ENCODE results near the gene CXXC1.

CXXC1 gene

DNA sequence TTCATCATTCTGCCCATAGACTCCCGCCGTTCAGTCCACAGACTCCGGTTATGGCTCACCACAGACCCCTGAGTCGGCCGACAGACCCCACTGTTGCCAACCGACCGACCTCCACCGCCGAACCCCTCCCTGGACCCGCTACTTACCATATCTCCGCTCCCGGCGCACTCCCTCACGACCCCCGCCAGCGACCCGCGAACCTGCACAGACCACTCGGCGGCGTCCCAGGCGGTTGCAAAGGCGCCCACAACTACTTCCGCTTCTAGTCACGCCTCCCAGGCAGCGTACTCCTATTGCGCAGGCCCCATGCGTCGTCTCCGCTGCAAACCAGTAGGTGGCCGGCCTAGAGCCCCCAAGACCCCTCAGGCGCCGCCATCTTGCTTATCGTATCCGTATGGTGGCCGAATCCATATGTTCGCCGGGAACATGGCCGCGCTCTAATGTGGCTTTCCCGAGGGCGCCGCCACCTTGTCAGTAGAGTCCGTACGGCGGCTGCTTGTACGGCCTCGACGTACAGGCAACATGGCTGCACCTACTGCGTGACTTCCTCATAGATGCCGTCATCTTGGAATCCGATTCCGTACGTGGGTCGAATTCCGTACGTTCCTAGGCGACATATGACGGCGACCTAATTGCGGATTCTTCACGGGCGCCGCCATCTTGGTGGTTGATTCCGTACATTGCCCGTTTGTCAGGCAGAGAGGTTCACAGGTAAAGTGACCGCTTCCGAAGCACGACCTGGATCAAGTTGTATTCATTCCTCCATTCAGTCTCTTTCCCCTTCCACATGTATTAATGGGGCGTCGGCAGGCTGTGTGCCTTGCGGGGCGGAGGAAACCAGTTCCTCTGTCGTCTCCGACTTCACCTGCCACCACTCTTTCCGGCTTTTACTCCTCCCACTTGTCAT lies at the start of gene CXXC1:
Gene CXXC1, minus strand, starts transcription at position 252 of the 907 bp plus-strand sequence. Its CDS starts 103 bp downstream, at position 149.
- Histone ChIP-seq H3K36me3 (ENCODE audit: insufficient read depth, low read length) (peaks cover 17% of the 10 kb centered on the region), H3K27me3 (ENCODE audit: control insufficient read depth in 1 of 2, insufficient read depth in 2 of 2, low read length in 2 of 2) (no peaks in the 10 kb centered on the region), H3K9me3 (ENCODE audit: low read length) (no peaks in the 10 kb centered on the region), H3K4me1 (ENCODE audit: insufficient read depth, low read length) (no peaks in the 10 kb centered on the region), H3K4me3 (ENCODE audit: low read depth in 1 of 2, low read length in 2 of 2) (peak within 1 kb of the TSS; percentile 58 to 90), H3K9ac (ENCODE audit: low read length) (peak within 1 kb of the TSS; percentile 75), H3K27ac (ENCODE audit: low read depth, low read length) (peak within 1 kb of the TSS; percentile 77)

DNA sequence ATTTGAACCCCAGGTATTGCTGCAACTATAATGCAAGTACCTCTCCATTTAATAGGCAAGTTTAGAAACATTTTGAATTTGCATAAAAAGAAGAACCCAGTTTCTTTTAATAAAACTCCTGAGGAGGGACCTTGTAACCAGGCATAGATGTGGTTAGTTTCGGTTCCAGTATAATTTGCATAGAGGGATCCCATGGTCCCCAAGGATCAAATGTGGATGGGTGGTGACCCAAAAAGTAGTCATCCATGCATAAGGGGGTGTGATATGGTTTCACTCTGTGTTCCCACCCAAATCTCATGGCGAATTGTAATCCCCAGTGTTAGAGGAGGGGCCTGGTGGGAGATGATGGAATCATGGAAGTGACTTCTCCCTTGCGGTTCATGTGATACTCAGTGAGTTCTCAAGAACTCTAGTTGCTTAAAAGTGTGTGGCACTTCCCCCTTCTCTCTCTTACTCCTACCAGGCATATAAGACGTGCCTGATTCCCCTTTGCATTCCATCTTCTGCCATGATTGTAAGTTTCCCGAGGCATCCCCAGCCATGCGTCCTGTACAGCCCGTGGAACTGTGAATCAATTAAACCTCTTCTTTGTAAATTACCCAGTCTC lies 47.2 kb upstream of the CXXC1 start:
- Histone ChIP-seq H3K4me1 (ENCODE audit: insufficient read depth, low read length) (no peaks in the 10 kb centered on the region), H3K36me3 (ENCODE audit: insufficient read depth, low read length) (no peaks in the 10 kb centered on the region), H3K9me3 (ENCODE audit: low read length) (no peaks in the 10 kb centered on the region), H3K9ac (ENCODE audit: low read length) (no peak overlapping the region), H3K27me3 (ENCODE audit: control insufficient read depth in 1 of 2, insufficient read depth in 2 of 2, low read length in 2 of 2) (no peaks in the 10 kb centered on the region), H3K4me3 (ENCODE audit: low read depth in 1 of 2, low read length in 2 of 2) (no peak overlapping the region), H3K27ac (ENCODE audit: low read depth, low read length) (no peak overlapping the region)

DNA sequence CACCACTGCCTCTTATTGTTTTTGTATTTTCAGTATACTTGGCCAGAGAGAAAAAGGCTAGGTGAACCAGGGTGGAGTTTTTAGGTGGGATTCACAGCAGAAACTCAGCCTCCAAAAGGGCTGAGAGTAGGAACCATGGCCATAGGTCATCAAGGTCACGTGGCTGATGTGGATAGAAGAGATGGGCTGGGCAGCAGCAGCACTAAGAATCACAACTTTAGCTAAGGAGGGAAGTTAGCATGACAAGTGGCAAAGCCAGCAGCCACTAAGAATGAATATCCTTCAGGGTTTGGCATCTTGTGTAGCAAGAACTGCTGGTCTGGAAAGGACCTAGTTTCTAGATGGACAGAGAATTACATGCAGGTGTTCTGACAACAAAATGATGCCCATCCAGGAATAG lies 44.2 kb upstream of the CXXC1 start:
- no peak overlapping the region for H3K4me3 ChIP-seq (ENCODE audit: low read depth in 1 of 2, low read length in 2 of 2)
- H3K4me1 ChIP-seq (ENCODE audit: insufficient read depth, low read length) = no peaks in the 10 kb centered on the region
- H3K9me3 ChIP-seq (ENCODE audit: low read length) = no peaks in the 10 kb centered on the region
- no peaks in the 10 kb centered on the region for H3K27me3 ChIP-seq (ENCODE audit: control insufficient read depth in 1 of 2, insufficient read depth in 2 of 2, low read length in 2 of 2)
- no peak overlapping the region for H3K9ac ChIP-seq (ENCODE audit: low read length)
- no peaks in the 10 kb centered on the region for H3K36me3 ChIP-seq (ENCODE audit: insufficient read depth, low read length)
- H3K27ac ChIP-seq (ENCODE audit: low read depth, low read length) = no peak overlapping the region

DNA sequence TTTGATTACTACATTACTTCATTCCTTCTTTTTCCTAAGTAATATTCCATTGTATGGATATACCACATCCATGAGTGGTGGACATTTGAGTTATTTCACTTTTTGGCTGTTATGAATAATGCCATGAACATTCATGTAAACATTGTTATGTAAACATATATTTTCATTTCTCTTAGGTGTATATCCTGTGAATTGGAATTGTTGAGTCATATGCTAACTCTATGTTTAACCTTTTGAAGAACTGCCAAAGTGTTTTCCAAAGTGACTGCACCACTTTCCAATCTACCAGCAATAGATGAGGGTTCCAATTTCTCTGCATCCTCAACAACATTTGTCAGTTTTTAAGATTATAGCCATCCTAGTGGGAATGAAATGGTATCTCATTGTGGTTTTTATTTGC lies 42.7 kb upstream of the CXXC1 start:
- no peaks in the 10 kb centered on the region for H3K9me3 ChIP-seq (ENCODE audit: low read length)
- H3K4me1 ChIP-seq (ENCODE audit: insufficient read depth, low read length) = no peaks in the 10 kb centered on the region
- H3K36me3 ChIP-seq (ENCODE audit: insufficient read depth, low read length) = no peaks in the 10 kb centered on the region
- H3K27me3 ChIP-seq (ENCODE audit: control insufficient read depth in 1 of 2, insufficient read depth in 2 of 2, low read length in 2 of 2) = no peaks in the 10 kb centered on the region
- no peak overlapping the region for H3K27ac ChIP-seq (ENCODE audit: low read depth, low read length)
- H3K9ac ChIP-seq (ENCODE audit: low read length) = no peak overlapping the region
- no peak overlapping the region for H3K4me3 ChIP-seq (ENCODE audit: low read depth in 1 of 2, low read length in 2 of 2)

DNA sequence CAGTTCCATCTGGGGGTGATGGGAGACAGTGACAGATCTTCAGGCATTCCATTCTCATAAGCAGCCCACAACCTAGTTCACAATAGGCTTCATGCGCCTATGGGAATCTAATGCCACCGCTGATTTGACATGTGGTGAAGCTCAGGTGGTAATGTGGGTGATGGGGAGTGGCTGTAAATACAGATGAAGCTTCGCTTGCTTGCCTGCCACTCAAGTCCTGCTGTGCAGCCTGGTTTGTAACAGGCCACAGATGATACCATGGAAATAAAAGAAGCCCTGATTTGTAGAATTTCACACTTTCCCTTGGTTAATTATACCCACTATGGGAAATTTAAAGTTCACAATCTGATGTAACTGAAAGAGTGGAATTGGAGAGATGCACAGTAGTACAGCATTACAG lies 40.5 kb upstream of the CXXC1 start:
- Histone ChIP-seq H3K4me3 (ENCODE audit: low read depth in 1 of 2, low read length in 2 of 2) (no peak overlapping the region), H3K36me3 (ENCODE audit: insufficient read depth, low read length) (no peaks in the 10 kb centered on the region), H3K9ac (ENCODE audit: low read length) (no peak overlapping the region), H3K4me1 (ENCODE audit: insufficient read depth, low read length) (no peaks in the 10 kb centered on the region), H3K27ac (ENCODE audit: low read depth, low read length) (no peak overlapping the region), H3K9me3 (ENCODE audit: low read length) (no peaks in the 10 kb centered on the region), H3K27me3 (ENCODE audit: control insufficient read depth in 1 of 2, insufficient read depth in 2 of 2, low read length in 2 of 2) (no peaks in the 10 kb centered on the region)

DNA sequence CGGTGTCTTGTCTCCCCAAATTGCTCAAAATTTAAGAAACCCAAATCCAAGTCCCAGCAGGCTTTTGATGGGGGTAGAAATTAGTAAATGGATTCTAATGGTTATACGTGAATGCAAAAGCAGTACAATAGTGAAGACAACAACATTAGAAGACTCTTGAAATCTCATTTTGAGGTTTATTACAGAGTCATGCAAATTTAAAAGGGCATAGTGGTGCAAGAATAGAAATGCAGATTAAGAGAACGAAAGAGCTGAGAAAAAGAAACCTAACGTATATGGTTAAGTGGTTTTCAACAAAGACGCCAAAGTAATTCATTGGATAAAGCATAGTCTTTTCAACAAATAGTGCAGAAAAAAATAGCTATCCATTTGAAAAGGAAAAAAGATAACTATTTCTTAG lies 33.2 kb upstream of the CXXC1 start:
- no peak overlapping the region for H3K27ac ChIP-seq (ENCODE audit: low read depth, low read length)
- no peaks in the 10 kb centered on the region for H3K9me3 ChIP-seq (ENCODE audit: low read length)
- H3K36me3 ChIP-seq (ENCODE audit: insufficient read depth, low read length) = no peaks in the 10 kb centered on the region
- H3K9ac ChIP-seq (ENCODE audit: low read length) = no peak overlapping the region
- H3K4me3 ChIP-seq (ENCODE audit: low read depth in 1 of 2, low read length in 2 of 2) = no peak overlapping the region
- no peaks in the 10 kb centered on the region for H3K4me1 ChIP-seq (ENCODE audit: insufficient read depth, low read length)
- peaks cover 0 to 2% of the 10 kb centered on the region in 2 donors for H3K27me3 ChIP-seq (ENCODE audit: control insufficient read depth in 1 of 2, insufficient read depth in 2 of 2, low read length in 2 of 2)

DNA sequence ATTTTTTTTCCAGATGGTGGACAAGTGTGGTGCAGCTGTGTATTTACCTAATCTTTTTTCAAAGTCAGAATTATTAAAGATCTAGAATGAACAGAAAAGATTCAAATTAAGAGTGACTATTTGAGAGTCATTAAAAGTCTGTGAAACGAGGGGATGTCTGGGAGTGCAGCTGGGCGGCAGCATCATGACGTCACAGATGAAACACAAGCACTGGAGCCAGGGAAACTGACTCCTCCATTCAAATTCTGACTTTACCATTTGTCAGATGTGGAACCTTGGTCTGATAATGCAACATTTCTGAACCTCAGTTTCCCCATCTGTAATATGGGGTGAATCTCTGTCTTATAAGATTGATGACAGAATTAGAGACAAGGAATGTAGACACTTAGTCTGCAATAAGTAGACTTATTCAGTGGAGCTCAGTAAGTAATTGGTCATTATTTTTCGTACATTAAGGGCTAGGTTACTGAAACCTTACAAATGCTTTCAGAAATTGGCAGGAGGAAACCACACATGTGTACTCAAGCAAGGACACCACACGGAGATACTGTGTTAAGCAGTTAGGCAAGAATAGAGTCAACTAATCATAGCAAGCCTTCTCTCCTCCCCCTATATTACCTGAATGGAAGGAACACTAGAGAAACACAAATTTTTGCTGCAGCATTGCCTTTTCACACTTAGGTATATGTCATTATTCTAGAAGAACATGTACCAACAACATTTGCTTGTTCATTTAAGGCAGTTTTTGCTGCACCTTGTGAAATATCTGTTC lies 27.8 kb upstream of the CXXC1 start:
- Histone ChIP-seq H3K9ac (ENCODE audit: low read length) (no peak overlapping the region), H3K27ac (ENCODE audit: low read depth, low read length) (no peak overlapping the region), H3K9me3 (ENCODE audit: low read length) (no peaks in the 10 kb centered on the region), H3K36me3 (ENCODE audit: insufficient read depth, low read length) (no peaks in the 10 kb centered on the region), H3K27me3 (ENCODE audit: control insufficient read depth in 1 of 2, insufficient read depth in 2 of 2, low read length in 2 of 2) (peaks cover 0 to 6% of the 10 kb centered on the region in 2 donors), H3K4me1 (ENCODE audit: insufficient read depth, low read length) (no peaks in the 10 kb centered on the region), H3K4me3 (ENCODE audit: low read depth in 1 of 2, low read length in 2 of 2) (no peak overlapping the region)

DNA sequence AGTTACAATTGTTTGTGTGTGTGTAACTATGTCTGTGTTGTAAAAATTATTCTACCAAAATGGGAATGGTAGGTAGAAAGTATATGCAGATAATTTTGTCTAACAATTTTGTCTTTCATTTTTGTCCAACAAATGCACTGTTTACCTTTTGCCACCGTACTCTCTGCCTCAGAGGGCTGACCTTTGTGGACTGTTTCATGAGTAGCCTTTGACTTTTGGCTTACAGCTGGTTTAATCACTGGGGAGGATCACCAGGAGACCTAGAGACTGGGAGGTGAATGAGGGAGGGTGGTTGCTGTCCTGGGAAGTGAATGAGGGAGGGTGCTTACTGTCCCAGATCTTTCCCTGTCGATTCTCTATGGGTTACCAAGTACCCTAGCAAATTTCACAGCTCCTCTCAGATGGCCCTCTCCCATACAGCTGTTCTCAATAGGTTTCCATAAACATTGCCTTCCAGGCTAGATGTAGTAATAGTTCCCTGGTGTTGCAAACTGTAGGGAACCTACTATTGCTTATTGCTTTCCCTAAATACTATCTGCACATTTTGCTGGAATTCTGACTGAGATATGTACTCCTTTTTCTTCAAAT lies 26.5 kb upstream of the CXXC1 start:
- H3K27me3 ChIP-seq (ENCODE audit: control insufficient read depth in 1 of 2, insufficient read depth in 2 of 2, low read length in 2 of 2) = peaks cover 0 to 6% of the 10 kb centered on the region in 2 donors
- no peak overlapping the region for H3K4me3 ChIP-seq (ENCODE audit: low read depth in 1 of 2, low read length in 2 of 2)
- no peaks in the 10 kb centered on the region for H3K9me3 ChIP-seq (ENCODE audit: low read length)
- no peak overlapping the region for H3K9ac ChIP-seq (ENCODE audit: low read length)
- no peaks in the 10 kb centered on the region for H3K4me1 ChIP-seq (ENCODE audit: insufficient read depth, low read length)
- no peak overlapping the region for H3K27ac ChIP-seq (ENCODE audit: low read depth, low read length)
- no peaks in the 10 kb centered on the region for H3K36me3 ChIP-seq (ENCODE audit: insufficient read depth, low read length)

DNA sequence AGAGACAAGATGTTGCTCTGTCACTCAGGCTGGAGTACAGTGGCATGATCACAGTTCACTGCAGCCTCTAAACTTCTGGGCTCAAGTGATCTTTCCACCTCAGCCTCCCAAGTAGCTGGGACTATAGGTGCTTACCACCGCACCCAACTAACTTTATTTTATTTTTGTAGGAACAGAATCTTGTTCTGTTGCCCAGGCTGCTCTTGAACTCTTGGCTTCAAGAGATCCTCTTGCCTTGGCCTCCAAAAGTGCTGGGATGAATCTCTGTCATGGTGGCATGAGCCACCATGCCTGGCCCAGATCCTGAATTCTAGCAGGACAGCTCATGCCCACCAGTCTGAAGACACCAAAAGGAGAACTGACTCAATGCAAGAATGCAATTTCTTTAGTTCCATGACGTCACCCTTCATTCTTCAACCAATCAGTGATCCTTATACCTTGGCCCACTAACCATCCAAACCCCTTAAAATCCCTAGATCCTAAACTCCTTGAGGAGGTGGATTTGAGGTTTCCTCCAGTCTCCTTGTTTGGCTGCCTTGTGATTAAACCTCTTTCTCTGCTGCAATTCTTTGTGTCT lies 25.6 kb upstream of the CXXC1 start:
- no peaks in the 10 kb centered on the region for H3K4me1 ChIP-seq (ENCODE audit: insufficient read depth, low read length)
- H3K4me3 ChIP-seq (ENCODE audit: low read depth in 1 of 2, low read length in 2 of 2) = no peak overlapping the region
- H3K9me3 ChIP-seq (ENCODE audit: low read length) = no peaks in the 10 kb centered on the region
- H3K27ac ChIP-seq (ENCODE audit: low read depth, low read length) = no peak overlapping the region
- peaks cover 0 to 6% of the 10 kb centered on the region in 2 donors for H3K27me3 ChIP-seq (ENCODE audit: control insufficient read depth in 1 of 2, insufficient read depth in 2 of 2, low read length in 2 of 2)
- H3K9ac ChIP-seq (ENCODE audit: low read length) = no peak overlapping the region
- no peaks in the 10 kb centered on the region for H3K36me3 ChIP-seq (ENCODE audit: insufficient read depth, low read length)

DNA sequence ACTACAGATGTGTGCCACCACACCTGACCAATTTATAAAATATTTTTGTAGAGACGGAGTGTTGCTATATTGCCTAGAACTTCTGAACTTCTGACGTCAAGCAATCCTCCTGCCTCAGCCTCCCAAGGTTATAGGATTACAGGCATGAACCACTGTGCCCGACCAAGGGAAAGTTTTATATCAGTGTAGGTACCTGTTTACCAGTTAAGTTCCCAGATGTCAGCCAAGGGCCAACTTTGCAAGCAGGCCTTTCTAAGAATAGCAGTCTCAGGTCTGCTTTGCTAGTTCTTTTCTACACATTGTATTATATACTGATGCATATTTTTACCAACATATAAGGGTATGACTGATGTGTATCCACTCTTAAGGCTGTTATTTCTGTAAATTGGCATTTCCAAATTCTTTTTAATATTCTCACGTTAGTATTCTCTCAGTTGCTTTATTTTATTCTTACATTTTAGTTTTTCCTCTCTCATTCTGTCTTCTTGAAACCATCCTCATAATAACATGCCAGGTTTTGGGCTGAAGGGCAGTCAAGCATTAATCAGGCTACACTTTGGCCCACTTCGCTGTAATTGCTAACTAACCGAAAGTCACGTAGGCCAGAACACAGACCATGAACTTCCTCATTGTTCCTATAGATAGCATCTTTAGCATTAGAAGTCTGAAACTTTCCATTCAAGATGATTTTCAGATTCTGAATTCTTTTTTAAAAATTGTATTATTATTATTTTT lies 25.0 kb upstream of the CXXC1 start:
- H3K9ac ChIP-seq (ENCODE audit: low read length) = no peak overlapping the region
- no peak overlapping the region for H3K4me3 ChIP-seq (ENCODE audit: low read depth in 1 of 2, low read length in 2 of 2)
- no peaks in the 10 kb centered on the region for H3K36me3 ChIP-seq (ENCODE audit: insufficient read depth, low read length)
- no peak overlapping the region for H3K27ac ChIP-seq (ENCODE audit: low read depth, low read length)
- H3K9me3 ChIP-seq (ENCODE audit: low read length) = no peaks in the 10 kb centered on the region
- no peaks in the 10 kb centered on the region for H3K4me1 ChIP-seq (ENCODE audit: insufficient read depth, low read length)
- H3K27me3 ChIP-seq (ENCODE audit: control insufficient read depth in 1 of 2, insufficient read depth in 2 of 2, low read length in 2 of 2) = peaks cover 0 to 6% of the 10 kb centered on the region in 2 donors

All from muscle layer of colon (tissue), 2 donors.